Measurements from ENCODE around the gene YEATS4.

Gene YEATS4

GRCh38 chr12:69360348-69360672 is 767 bp downstream of the YEATS4 start:
- H3K9me3 Mint-ChIP-seq: no peaks in the 10 kb centered on the region
- H3K4me3 Mint-ChIP-seq: peak overlapping the region; percentile 92
- H3K27ac Mint-ChIP-seq: peak overlapping the region; percentile 98
- no peak for DNase-seq
- no peaks in the 10 kb centered on the region for H3K27me3 Mint-ChIP-seq (ENCODE audit: low read depth, poor library complexity)
- TF ChIP-seq, protein P1, sequence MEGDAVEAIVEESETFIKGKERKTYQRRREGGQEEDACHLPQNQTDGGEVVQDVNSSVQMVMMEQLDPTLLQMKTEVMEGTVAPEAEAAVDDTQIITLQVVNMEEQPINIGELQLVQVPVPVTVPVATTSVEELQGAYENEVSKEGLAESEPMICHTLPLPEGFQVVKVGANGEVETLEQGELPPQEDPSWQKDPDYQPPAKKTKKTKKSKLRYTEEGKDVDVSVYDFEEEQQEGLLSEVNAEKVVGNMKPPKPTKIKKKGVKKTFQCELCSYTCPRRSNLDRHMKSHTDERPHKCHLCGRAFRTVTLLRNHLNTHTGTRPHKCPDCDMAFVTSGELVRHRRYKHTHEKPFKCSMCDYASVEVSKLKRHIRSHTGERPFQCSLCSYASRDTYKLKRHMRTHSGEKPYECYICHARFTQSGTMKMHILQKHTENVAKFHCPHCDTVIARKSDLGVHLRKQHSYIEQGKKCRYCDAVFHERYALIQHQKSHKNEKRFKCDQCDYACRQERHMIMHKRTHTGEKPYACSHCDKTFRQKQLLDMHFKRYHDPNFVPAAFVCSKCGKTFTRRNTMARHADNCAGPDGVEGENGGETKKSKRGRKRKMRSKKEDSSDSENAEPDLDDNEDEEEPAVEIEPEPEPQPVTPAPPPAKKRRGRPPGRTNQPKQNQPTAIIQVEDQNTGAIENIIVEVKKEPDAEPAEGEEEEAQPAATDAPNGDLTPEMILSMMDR (IDR thresholded peaks at IDR 0.05): no peak
- peaks cover 25% of the 10 kb centered on the region for H3K4me1 Mint-ChIP-seq
- H3K36me3 Mint-ChIP-seq (ENCODE audit: low read depth): peaks cover 27% of the 10 kb centered on the region

- TF ChIP-seq, protein P1 (IDR thresholded peaks at IDR 0.05): no peak
- no peak for DNase-seq
- no peak overlapping the region for H3K27ac Mint-ChIP-seq
- no peaks in the 10 kb centered on the region for H3K4me1 Mint-ChIP-seq
- peaks cover 66% of the 10 kb centered on the region for H3K36me3 Mint-ChIP-seq (ENCODE audit: low read depth)
- peaks cover 4% of the 10 kb centered on the region for H3K9me3 Mint-ChIP-seq
- no peaks in the 10 kb centered on the region for H3K27me3 Mint-ChIP-seq (ENCODE audit: low read depth, poor library complexity)
- no peak overlapping the region for H3K4me3 Mint-ChIP-seq
These were observed 7.3 kb downstream of the YEATS4 start for GRCh38 chr12:69366796-69367195.

DNA sequence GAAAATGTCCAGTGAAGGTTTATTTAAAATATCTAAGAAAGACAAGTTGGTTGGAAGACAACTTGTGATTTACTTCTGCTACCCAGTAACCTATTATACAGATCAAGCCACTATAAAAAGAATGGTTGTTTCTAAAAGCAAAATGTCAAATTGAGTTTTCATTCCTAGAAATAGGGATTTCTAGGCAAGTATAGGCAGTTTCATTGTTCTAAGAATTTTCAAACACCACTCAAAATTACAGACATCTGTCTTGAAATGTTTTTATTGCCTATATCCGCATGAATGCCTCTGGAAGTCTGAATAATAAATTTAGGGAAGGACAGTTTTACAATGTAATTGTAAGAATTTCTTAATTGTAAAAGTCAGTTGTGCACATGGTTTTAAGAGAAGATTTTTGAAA is 8.6 kb downstream of the YEATS4 start:
- Mint-ChIP-seq H3K4me1 (no peaks in the 10 kb centered on the region), H3K9me3 (peaks cover 17% of the 10 kb centered on the region), H3K4me3 (no peak overlapping the region), H3K27ac (no peak overlapping the region), H3K27me3 (ENCODE audit: low read depth, poor library complexity) (no peaks in the 10 kb centered on the region), H3K36me3 (ENCODE audit: low read depth) (peaks cover 68% of the 10 kb centered on the region)
- DNase-seq: no peak
- TF ChIP-seq, protein P1 (IDR thresholded peaks at IDR 0.05): no peak

GRCh38 chr12:69383074-69383473 is 23.5 kb downstream of the YEATS4 start:
- peaks cover 66% of the 10 kb centered on the region for H3K36me3 Mint-ChIP-seq (ENCODE audit: low read depth)
- H3K9me3 Mint-ChIP-seq: peaks cover 8% of the 10 kb centered on the region
- DNase-seq: no peak
- no peaks in the 10 kb centered on the region for H3K27me3 Mint-ChIP-seq (ENCODE audit: low read depth, poor library complexity)
- peaks cover 20% of the 10 kb centered on the region for H3K4me1 Mint-ChIP-seq
- peak overlapping the region; percentile 68 for H3K27ac Mint-ChIP-seq
- TF ChIP-seq, protein P1 (IDR thresholded peaks at IDR 0.05): no peak
- no peak overlapping the region for H3K4me3 Mint-ChIP-seq

DNA sequence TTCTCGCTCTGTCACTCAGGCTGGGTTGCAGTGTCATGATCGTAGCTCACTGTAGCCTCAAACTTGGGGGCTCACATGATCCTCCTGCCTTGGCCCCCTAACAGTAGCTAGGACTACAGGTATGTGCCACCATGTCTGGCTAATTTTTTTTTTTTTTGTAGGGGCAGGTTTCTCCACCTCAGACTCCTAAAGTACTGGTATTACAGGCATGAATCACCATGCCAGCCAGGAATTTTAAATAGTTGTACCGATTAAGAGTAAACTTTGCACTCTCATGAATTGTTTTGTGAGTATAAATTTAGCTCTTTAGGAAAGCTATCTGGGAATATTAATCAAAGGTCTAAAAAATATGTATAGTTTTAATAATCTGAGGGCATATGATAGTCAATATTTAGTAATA is 25.5 kb downstream of the YEATS4 start:
- Mint-ChIP-seq H3K9me3 (no peaks in the 10 kb centered on the region), H3K27ac (no peak overlapping the region), H3K4me1 (peaks cover 20% of the 10 kb centered on the region), H3K4me3 (no peak overlapping the region), H3K27me3 (ENCODE audit: low read depth, poor library complexity) (no peaks in the 10 kb centered on the region), H3K36me3 (ENCODE audit: low read depth) (peaks cover 51% of the 10 kb centered on the region)
- no peak for DNase-seq
- TF ChIP-seq, protein P1 (IDR thresholded peaks at IDR 0.05): no peak

DNA sequence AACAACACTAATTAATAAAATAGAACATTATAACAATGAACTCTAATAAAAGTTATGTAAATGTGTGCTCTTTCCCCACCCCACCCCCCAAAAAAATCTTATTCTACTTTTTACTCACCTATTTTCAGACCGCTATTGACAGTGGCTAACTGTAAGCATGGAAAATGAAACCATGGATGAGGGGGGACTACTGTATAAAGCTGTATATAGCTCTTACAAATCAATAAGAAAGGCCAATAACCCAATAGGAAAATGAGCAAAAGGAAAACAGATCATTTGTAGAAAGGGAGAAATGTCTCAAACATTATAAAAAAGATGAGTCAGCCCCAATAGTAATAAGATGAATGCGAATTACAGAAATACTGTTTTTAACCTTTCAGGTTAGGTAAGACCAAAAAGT is 27.4 kb downstream of the YEATS4 start:
- TF ChIP-seq, protein P1 (IDR thresholded peaks at IDR 0.05): no peak
- Mint-ChIP-seq H3K4me3 (no peak overlapping the region), H3K27me3 (ENCODE audit: low read depth, poor library complexity) (no peaks in the 10 kb centered on the region), H3K36me3 (ENCODE audit: low read depth) (peaks cover 46% of the 10 kb centered on the region), H3K9me3 (no peaks in the 10 kb centered on the region), H3K4me1 (peaks cover 16% of the 10 kb centered on the region), H3K27ac (no peak overlapping the region)
- DNase-seq: no peak
